NCI-H2029 treated with DMSO at 0.1 percent for 48 hours (cell line): Measurements from ENCODE around the gene ELAC1.

Experiments
- DNase-seq: peaks from one replicate; lab custom pipeline; 2025; lab: John Stamatoyannopoulos, UW

ELAC1 gene

GRCh38 chr18:51017140-51017879 lies 49.5 kb downstream of the ELAC1 start:
- DNase-seq, result no peak

DNA sequence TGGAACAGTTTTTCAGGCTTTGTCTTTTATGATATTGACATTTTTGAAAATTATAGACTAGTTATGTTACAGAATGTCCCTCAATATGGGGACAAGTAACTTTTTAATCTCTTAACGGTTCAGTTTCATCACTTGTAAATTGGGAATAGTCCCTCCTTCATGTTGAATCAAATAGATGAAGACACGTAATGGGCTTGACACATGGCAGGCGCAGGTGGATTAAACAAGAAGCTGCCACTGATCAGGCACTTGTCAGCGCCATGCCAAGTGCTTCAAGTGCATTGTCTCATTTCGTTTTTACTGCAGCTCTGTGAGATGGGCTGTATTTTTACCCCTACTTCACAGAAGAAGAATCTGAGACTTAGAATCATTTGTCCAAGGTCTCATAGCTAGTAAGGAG lies 52.7 kb downstream of the ELAC1 start:
- no peak for DNase-seq

DNA sequence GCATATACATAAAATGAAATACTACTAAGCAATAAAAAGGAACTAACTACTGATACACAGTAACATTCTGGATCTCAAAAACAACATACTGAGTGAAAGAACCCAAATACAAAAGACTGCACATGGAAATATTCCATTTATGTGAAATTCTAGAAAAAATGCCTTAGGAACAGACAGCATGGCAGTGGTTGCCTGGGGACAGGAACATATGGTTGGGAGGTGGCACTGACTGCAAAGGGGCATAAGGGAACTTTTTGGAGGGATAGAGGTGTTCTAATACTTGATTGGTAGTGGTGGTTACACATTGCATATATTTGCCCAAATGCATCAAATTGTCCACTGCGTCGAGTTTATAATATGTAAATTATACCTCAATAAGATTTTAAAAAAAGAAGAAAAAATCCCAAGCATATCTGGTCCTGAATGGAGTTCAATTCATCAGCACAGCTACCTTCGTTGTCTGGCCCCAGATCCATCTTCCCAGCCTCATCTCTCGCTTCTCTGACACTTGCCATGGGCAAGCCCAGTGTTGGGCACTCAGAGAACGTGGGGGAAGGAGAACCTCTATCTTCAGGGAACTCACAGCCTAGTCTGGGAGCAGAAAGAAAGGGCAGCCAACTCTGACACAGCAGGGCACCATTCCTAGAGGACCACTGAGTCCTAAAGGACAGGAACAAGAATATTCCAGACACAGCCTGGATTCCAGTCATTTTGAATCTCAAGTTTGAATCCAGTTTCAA lies 53.6 kb downstream of the ELAC1 start:
- DNase-seq, result no peak

DNA sequence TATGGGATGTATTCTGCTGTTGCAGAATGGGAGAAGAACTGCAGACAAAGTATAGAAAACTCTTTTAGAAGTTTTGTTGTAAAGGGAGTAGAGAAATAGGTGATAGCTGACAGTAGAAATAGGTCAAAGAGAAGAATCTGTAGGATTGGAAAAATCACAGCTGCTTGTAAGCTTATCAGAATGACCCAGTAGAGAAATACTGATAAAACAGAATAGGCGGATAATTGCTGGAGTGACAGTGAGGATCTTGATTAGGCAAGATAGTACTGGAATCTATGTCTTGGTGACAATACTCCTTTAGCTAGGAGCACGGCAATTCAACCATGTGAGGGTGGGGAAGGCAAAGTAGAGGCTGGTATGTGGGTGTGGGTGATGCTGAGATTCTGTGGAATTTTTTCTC lies 57.7 kb downstream of the ELAC1 start:
- DNase-seq, result no peak

GRCh38 chr18:51028201-51028805 lies 60.5 kb downstream of the ELAC1 start:
- DNase-seq, result no peak

DNA sequence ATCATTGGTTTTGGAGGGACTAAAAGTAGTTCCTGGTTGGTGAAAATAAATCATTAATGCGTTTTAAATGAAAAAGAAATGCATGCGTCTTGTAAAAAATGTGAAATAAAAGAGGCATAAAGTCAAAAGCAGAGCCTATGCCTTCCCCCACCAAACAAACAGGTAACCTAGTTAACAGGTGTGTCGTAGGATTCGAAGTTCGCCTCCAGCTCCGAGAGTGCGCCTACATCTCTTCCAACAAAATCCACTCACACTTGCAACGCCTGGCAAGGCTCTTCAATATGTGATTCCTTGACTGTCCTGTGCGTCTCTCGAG lies 61.5 kb downstream of the ELAC1 start:
- DNase-seq, result no peak

DNA sequence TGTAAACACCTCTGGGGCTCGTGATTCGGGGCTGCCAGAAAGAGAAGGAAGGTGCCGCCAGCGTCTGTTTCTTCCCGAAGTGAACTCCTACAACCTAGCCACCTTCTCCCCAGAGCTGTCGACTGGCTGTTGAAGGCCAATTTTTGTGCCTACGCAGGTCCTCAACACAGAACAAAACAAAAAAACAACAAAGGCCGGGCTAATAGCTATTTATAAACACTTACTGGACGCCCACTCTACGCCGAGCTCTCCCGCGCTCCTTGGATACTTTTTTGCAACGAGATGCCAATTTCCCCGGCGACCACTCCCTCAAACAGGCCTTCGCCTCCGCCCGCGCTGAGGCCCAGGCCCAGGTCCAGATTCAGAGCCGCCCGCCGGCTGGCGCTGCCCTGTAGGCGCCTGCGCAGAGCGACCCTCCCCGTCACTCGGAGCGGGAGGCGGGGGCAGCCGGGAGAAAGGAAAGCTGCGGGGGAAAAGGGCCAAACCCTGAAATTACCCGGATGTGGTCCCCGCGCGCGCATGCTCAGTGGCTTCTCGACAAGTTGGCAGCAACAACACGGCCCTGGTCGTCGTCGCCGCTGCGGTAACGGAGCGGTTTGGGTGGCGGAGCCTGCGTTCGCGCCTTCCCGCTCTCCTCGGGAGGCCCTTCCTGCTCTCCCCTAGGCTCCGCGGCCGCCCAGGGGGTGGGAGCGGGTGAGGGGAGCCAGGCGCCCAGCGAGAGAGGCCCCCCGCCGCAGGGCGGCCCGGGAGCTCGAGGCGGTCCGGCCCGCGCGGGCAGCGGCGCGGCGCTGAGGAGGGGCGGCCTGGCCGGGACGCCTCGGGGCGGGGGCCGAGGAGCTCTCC lies 62.1 kb downstream of the ELAC1 start, which contains the start of gene SMAD4:
Gene SMAD4, plus strand, starts transcription at position 520 of the 843 bp plus-strand sequence. CDS start 16,834 bp downstream, outside the sequence.
- DNase-seq, result peak; percentile 78

DNA sequence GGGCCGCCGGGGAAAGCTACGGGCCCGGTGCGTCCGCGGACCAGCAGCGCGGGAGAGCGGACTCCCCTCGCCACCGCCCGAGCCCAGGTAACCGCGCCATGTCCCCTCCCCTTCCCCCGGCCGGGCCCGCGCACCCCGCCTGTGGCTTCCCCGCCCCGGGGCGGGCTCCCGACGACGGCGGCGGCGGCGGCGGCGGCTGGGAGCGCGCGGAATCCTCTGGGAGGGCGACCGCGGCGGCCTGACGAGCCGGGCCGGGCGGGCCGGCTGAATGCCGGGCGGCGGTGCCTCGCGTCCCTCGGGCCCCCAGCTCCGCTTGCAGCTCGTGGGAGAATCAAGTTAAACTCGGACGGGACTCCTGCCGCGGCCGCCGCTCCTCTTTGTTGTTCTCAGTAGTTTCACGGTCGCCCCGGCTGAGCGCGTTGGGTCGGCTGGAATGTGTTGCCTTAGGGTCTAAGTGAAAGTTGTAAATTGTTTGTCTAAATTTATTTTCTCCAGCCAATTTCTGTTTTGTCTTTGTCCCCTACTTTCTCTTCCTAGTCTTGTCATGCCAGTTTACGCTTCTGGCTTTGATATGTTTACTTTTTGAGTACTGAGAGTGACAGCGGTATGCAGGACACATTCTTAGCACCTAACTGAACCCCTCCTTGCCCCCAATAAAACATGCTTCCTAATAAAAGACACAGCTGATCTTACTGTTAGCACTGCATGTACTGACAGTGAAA lies 62.9 kb downstream of the ELAC1 start:
- DNase-seq, result no peak

DNA sequence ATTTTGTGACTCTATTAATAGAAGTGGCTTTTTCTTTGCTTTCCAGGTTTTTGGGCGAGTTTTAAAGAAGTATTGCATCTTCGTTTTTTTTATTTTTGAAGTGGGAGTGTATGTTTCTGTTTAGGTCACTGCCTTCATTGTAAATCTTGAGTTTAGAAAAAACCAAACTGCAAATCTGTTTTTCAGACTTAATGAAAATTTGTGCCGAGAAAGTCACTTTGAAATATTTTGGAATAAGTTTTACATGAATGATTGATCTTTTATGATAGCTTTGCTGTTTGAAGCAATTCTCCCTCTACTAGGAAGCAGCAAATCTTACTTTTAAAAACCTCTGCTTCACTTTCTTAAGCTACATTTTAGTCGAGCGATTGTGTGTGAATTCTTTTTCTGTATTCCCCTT lies 64.4 kb downstream of the ELAC1 start:
- DNase-seq, result no peak

GRCh38 chr18:51037230-51037629 lies 69.4 kb downstream of the ELAC1 start:
- DNase-seq, result no peak
